HepG2 (cell line): ENCODE results near the gene CD68. TPM values are rescaled to one million over a fixed set of nuclear protein-coding genes. Genes with fewer than 3 reads are reported as not detected.

Experiments
- CBX2 ChIP-seq, 2 experiments: fragments of 200-600 bp in 1 of 2; sonication (generic); formaldehyde crosslinking in 1 of 2; IDR thresholded peaks; 2 replicates each; pipeline versions ENCODE4 v1.7.0 to v1.8.1; 2018 to 2022; ENCODE audit warnings: low read depth in 2 of 2, low read length in 1 of 2, mild to moderate bottlenecking in 1 of 2, missing genetic modification reagents in 1 of 2
- FOXK1 ChIP-seq: sonication (generic); formaldehyde crosslinking; IDR thresholded peaks from 2 replicates; pipeline ENCODE4 v1.4.0; 2020; ENCODE audit warnings: low read depth, missing genetic modification reagents, borderline replicate concordance
- GABPB1 ChIP-seq: IDR thresholded peaks from 2 replicates; pipeline ENCODE4 v1.6.1; 2016; ENCODE audit warnings: mild to moderate bottlenecking, missing genetic modification reagents, moderate library complexity, missing compliant biosample characterization
- GLI4 ChIP-seq: sonication (generic); formaldehyde crosslinking; IDR thresholded peaks from 2 replicates; pipeline ENCODE4 v1.5.1; 2020; ENCODE audit warnings: missing genetic modification reagents, mild to moderate bottlenecking, moderate library complexity, borderline replicate concordance
- HOXA7 ChIP-seq: sonication (generic); formaldehyde crosslinking; IDR thresholded peaks from 2 replicates; pipeline ENCODE4 v1.8.1; 2022; ENCODE audit warnings: mild to moderate bottlenecking, missing genetic modification reagents, moderate library complexity
- KMT2A ChIP-seq: sonication (generic); formaldehyde crosslinking; IDR thresholded peaks from 2 replicates; pipeline ENCODE4 v1.4.0; 2020; ENCODE audit warnings: missing genetic modification reagents
- NPAS2 ChIP-seq: sonication (generic); formaldehyde crosslinking; IDR thresholded peaks from 2 replicates; pipeline ENCODE4 v1.8.0; 2022; ENCODE audit warnings: mild to moderate bottlenecking, missing genetic modification reagents, borderline replicate concordance
- RBM39 ChIP-seq: fragments of 200-400 bp; formaldehyde crosslinking; IDR thresholded peaks from one replicate; pipeline ENCODE4 v1.6.1; 2018; ENCODE audit warnings: antibody characterized with exemption, mild to moderate bottlenecking, low read depth, low read length; ENCODE audit not compliant: poor library complexity, severe bottlenecking
- TEF ChIP-seq: sonication (generic); formaldehyde crosslinking; IDR thresholded peaks from 2 replicates; pipeline ENCODE4 v1.5.0; 2020; ENCODE audit warnings: missing genetic modification reagents
- U2AF1 ChIP-seq: fragments of 200-400 bp; formaldehyde crosslinking; optimal IDR thresholded peaks from 2 replicates; pipeline ENCODE3; 2017; ENCODE audit warnings: mild to moderate bottlenecking, low read depth, low read length
- ZBTB20 ChIP-seq: sonication (generic); formaldehyde crosslinking; IDR thresholded peaks from 2 replicates; pipeline ENCODE4 v1.8.1; 2023; ENCODE audit warnings: missing genetic modification reagents, low read depth, mild to moderate bottlenecking, borderline replicate concordance
- polyA plus RNA-seq, 8 experiments: library from polyadenylated mRNA; depleted of rRNA in 3 of 8; stranded (reverse) in 7 of 8; unstranded in 1 of 8; fragments of >200 nt; fragmentation: Illumina TruSeq in 4 of 8; extraction: Trizol in 4 of 8; gene quantifications; 2 replicates each; pipeline versions ENCODE4 v1.2.1 to v1.2.3, GENCODE V29; 2011 to 2016; ENCODE audit warnings: low read depth in 4 of 8, missing spikeins in 1 of 8, mixed read lengths in 1 of 8; ENCODE audit not compliant: insufficient read depth in 1 of 8
- total RNA-seq, 5 experiments: library from RNA; depleted of rRNA; stranded (reverse); fragments of >200 nt; fragmentation: Illumina TruSeq; extraction: Trizol; gene quantifications; 2 replicates each; pipeline ENCODE4 v1.2.3, GENCODE V29; 2016; ENCODE audit warnings: low read depth in 1 of 5
- TF ChIP-seq, protein P1 (sequence below): sonication (generic); formaldehyde crosslinking; IDR thresholded peaks from 2 replicates; pipeline ENCODE4 v1.4.0; 2020; ENCODE audit warnings: mild to moderate bottlenecking, low read depth, missing genetic modification reagents
- TF ChIP-seq, protein P2 (sequence below): sonication (generic); formaldehyde crosslinking; IDR thresholded peaks from 2 replicates; pipeline ENCODE4 v1.5.1; 2020; ENCODE audit warnings: mild to moderate bottlenecking, missing genetic modification reagents, borderline replicate concordance
- TF ChIP-seq, protein P3 (sequence below): sonication (generic); formaldehyde crosslinking; IDR thresholded peaks from 2 replicates; pipeline ENCODE4 v1.9.0; 2022; ENCODE audit warnings: low read depth, missing genetic modification reagents

The CD68 gene
- total and polyA plus RNA-seq, 2 of the 13 experiments (the other 11 are each of a cell fraction or from before 2014, with no cell fraction given), result 10.3 to 104 TPM

- no peak for TF ChIP-seq RBM39
- TF ChIP-seq U2AF1, result no peak
- no peak for TF ChIP-seq HOXA7
- TF ChIP-seq NPAS2, result no peak
- TF ChIP-seq GLI4 (CRISPR knock-in tag), result no peak
- TF ChIP-seq ZBTB20 (CRISPR knock-in tag), result peak; percentile 76; the same call in 1 of the 2 replicates
- TF ChIP-seq KMT2A (CRISPR knock-in tag), result 0 out of 2 replicates have a peak, but pooled peaks have one; percentile 62
- TF ChIP-seq, protein P1, sequence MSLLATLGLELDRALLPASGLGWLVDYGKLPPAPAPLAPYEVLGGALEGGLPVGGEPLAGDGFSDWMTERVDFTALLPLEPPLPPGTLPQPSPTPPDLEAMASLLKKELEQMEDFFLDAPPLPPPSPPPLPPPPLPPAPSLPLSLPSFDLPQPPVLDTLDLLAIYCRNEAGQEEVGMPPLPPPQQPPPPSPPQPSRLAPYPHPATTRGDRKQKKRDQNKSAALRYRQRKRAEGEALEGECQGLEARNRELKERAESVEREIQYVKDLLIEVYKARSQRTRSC (CRISPR knock-in tag), result no peak
- TF ChIP-seq, protein P2, sequence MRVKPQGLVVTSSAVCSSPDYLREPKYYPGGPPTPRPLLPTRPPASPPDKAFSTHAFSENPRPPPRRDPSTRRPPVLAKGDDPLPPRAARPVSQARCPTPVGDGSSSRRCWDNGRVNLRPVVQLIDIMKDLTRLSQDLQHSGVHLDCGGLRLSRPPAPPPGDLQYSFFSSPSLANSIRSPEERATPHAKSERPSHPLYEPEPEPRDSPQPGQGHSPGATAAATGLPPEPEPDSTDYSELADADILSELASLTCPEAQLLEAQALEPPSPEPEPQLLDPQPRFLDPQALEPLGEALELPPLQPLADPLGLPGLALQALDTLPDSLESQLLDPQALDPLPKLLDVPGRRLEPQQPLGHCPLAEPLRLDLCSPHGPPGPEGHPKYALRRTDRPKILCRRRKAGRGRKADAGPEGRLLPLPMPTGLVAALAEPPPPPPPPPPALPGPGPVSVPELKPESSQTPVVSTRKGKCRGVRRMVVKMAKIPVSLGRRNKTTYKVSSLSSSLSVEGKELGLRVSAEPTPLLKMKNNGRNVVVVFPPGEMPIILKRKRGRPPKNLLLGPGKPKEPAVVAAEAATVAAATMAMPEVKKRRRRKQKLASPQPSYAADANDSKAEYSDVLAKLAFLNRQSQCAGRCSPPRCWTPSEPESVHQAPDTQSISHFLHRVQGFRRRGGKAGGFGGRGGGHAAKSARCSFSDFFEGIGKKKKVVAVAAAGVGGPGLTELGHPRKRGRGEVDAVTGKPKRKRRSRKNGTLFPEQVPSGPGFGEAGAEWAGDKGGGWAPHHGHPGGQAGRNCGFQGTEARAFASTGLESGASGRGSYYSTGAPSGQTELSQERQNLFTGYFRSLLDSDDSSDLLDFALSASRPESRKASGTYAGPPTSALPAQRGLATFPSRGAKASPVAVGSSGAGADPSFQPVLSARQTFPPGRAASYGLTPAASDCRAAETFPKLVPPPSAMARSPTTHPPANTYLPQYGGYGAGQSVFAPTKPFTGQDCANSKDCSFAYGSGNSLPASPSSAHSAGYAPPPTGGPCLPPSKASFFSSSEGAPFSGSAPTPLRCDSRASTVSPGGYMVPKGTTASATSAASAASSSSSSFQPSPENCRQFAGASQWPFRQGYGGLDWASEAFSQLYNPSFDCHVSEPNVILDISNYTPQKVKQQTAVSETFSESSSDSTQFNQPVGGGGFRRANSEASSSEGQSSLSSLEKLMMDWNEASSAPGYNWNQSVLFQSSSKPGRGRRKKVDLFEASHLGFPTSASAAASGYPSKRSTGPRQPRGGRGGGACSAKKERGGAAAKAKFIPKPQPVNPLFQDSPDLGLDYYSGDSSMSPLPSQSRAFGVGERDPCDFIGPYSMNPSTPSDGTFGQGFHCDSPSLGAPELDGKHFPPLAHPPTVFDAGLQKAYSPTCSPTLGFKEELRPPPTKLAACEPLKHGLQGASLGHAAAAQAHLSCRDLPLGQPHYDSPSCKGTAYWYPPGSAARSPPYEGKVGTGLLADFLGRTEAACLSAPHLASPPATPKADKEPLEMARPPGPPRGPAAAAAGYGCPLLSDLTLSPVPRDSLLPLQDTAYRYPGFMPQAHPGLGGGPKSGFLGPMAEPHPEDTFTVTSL (CRISPR knock-in tag), result 0 out of 2 replicates have a peak, but pooled peaks have one; percentile 28
- no peak for TF ChIP-seq TEF
- TF ChIP-seq, protein P3, sequence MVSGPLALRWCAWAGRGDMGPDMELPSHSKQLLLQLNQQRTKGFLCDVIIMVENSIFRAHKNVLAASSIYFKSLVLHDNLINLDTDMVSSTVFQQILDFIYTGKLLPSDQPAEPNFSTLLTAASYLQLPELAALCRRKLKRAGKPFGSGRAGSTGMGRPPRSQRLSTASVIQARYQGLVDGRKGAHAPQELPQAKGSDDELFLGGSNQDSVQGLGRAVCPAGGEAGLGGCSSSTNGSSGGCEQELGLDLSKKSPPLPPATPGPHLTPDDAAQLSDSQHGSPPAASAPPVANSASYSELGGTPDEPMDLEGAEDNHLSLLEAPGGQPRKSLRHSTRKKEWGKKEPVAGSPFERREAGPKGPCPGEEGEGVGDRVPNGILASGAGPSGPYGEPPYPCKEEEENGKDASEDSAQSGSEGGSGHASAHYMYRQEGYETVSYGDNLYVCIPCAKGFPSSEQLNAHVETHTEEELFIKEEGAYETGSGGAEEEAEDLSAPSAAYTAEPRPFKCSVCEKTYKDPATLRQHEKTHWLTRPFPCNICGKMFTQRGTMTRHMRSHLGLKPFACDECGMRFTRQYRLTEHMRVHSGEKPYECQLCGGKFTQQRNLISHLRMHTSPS, result 0 out of 2 replicates have a peak, but pooled peaks have one; percentile 41
- no peak for TF ChIP-seq CBX2 (IDR thresholded peaks at IDR 0.05; ENCODE audit: low read depth, low read length)
- no peak for TF ChIP-seq CBX2 (CRISPR knock-in tag; IDR thresholded peaks at IDR 0.05; ENCODE audit: low read depth)
- peak; percentile 49; the same call in 1 of the 2 replicates for TF ChIP-seq FOXK1 (CRISPR knock-in tag)
- TF ChIP-seq GABPB1 (CRISPR knock-in tag), result peak; percentile 66
Measured at GRCh38 chr17:7627250-7628121, 48.0 kb downstream of the CD68 start, which contains the start of gene SAT2 (continued).
